Measurements from ENCODE around the gene GRB10. TPM values are rescaled to one million over a fixed set of nuclear protein-coding genes. Genes with fewer than 3 reads are reported as not detected.

The GRB10 gene
- total RNA-seq, 1 donor from 2014 or later: 48.6 TPM

- Histone ChIP-seq H3K4me1 (no peaks in the 10 kb centered on the region), H3K27me3 (no peaks in the 10 kb centered on the region), H3K9me3 (no peaks in the 10 kb centered on the region), H3K27ac (no peak overlapping the region), H3K36me3 (peaks cover 0 to 34% of the 10 kb centered on the region in 2 donors), H3K4me3 (no peak overlapping the region)
- no peak for DNase-seq (ENCODE audit: extremely low spot score in 2 of 2)
- TF ChIP-seq POLR2A (IDR thresholded peaks at IDR 0.05) (no peak), CTCF (IDR thresholded peaks at IDR 0.05) (no peak), POLR2AphosphoS5 (IDR thresholded peaks at IDR 0.05; ENCODE audit: insufficient read depth in 1 of 2, low read depth in 1 of 2) (no peak)
- intact Hi-C loops (cut with DNase I): no loop called here
Measured at GRCh38 chr7:50603287-50603686, 179.4 kb downstream of the GRB10 start.

- intact Hi-C loops (cut with DNase I): no loop called here
- no peak for DNase-seq (ENCODE audit: extremely low spot score in 2 of 2)
- peaks cover 0 to 14% of the 10 kb centered on the region in 2 donors for H3K36me3 ChIP-seq
- H3K4me3 ChIP-seq: no peak overlapping the region
- TF ChIP-seq POLR2A (IDR thresholded peaks at IDR 0.05): no peak
- no peak for TF ChIP-seq POLR2AphosphoS5 (IDR thresholded peaks at IDR 0.05; ENCODE audit: insufficient read depth in 1 of 2, low read depth in 1 of 2)
- no peak for TF ChIP-seq CTCF (IDR thresholded peaks at IDR 0.05)
- H3K27ac ChIP-seq: no peak overlapping the region
- H3K4me1 ChIP-seq: no peaks in the 10 kb centered on the region
- no peaks in the 10 kb centered on the region for H3K27me3 ChIP-seq
- no peaks in the 10 kb centered on the region for H3K9me3 ChIP-seq
Measured at GRCh38 chr7:50599385-50599784, 183.3 kb downstream of the GRB10 start.

- Histone ChIP-seq H3K36me3 (peaks cover 0 to 8% of the 10 kb centered on the region in 2 donors), H3K9me3 (no peaks in the 10 kb centered on the region), H3K4me3 (no peak overlapping the region), H3K27ac (no peak overlapping the region), H3K4me1 (no peaks in the 10 kb centered on the region), H3K27me3 (no peaks in the 10 kb centered on the region)
- no peak for DNase-seq (ENCODE audit: extremely low spot score in 2 of 2)
- TF ChIP-seq POLR2A (IDR thresholded peaks at IDR 0.05): no peak
- no peak for TF ChIP-seq CTCF (IDR thresholded peaks at IDR 0.05)
- TF ChIP-seq POLR2AphosphoS5 (IDR thresholded peaks at IDR 0.05; ENCODE audit: insufficient read depth in 1 of 2, low read depth in 1 of 2): no peak
- intact Hi-C loops (cut with DNase I): no loop called here
Measured at GRCh38 chr7:50598460-50599343, 184.0 kb downstream of the GRB10 start.

GRCh38 chr7:50596484-50596883 is 186.2 kb downstream of the GRB10 start:
- Histone ChIP-seq H3K27me3 (no peaks in the 10 kb centered on the region), H3K27ac (no peak overlapping the region), H3K36me3 (peaks cover 0 to 7% of the 10 kb centered on the region in 2 donors), H3K4me3 (no peak overlapping the region), H3K4me1 (no peaks in the 10 kb centered on the region), H3K9me3 (no peaks in the 10 kb centered on the region)
- TF ChIP-seq POLR2A (IDR thresholded peaks at IDR 0.05) (no peak), POLR2AphosphoS5 (IDR thresholded peaks at IDR 0.05; ENCODE audit: insufficient read depth in 1 of 2, low read depth in 1 of 2) (no peak), CTCF (IDR thresholded peaks at IDR 0.05) (no peak)
- intact Hi-C loops (cut with DNase I): no loop called here
- DNase-seq (ENCODE audit: extremely low spot score in 2 of 2): no peak

- Histone ChIP-seq H3K36me3 (peaks cover 0 to 7% of the 10 kb centered on the region in 2 donors), H3K4me1 (no peaks in the 10 kb centered on the region), H3K9me3 (no peaks in the 10 kb centered on the region), H3K27me3 (no peaks in the 10 kb centered on the region), H3K27ac (no peak overlapping the region), H3K4me3 (no peak overlapping the region)
- intact Hi-C loops (cut with DNase I): no loop called here
- no peak for DNase-seq (ENCODE audit: extremely low spot score in 2 of 2)
- TF ChIP-seq CTCF (IDR thresholded peaks at IDR 0.05) (peak in 1 of 3 experiments; percentile 9), POLR2A (IDR thresholded peaks at IDR 0.05) (no peak), POLR2AphosphoS5 (IDR thresholded peaks at IDR 0.05; ENCODE audit: insufficient read depth in 1 of 2, low read depth in 1 of 2) (no peak)
Measured at GRCh38 chr7:50595491-50596102, 187.1 kb downstream of the GRB10 start.
